Measurements from ENCODE around the gene GPR12.

DNA sequence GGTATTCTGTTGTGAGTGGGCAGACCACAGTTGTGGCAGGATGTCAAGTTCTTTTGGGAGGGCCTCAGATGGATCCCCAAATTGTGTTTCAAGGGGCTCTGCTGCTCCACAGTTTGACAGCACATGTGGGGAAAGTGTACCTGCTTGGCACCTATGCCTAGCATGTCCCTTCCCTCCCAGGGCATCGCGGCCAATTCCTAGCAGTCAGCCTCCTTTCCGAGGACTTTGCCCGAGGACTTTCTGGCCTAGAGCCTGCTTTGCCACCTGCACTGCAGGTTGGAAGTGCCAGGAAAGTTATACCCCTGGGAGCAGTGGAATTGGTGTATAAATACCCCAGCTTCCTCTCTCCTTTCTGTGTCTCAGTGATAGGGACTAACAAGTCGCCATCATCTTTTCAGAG lies 11.9 kb upstream of the GPR12 start:
- TF ChIP-seq, protein P1, sequence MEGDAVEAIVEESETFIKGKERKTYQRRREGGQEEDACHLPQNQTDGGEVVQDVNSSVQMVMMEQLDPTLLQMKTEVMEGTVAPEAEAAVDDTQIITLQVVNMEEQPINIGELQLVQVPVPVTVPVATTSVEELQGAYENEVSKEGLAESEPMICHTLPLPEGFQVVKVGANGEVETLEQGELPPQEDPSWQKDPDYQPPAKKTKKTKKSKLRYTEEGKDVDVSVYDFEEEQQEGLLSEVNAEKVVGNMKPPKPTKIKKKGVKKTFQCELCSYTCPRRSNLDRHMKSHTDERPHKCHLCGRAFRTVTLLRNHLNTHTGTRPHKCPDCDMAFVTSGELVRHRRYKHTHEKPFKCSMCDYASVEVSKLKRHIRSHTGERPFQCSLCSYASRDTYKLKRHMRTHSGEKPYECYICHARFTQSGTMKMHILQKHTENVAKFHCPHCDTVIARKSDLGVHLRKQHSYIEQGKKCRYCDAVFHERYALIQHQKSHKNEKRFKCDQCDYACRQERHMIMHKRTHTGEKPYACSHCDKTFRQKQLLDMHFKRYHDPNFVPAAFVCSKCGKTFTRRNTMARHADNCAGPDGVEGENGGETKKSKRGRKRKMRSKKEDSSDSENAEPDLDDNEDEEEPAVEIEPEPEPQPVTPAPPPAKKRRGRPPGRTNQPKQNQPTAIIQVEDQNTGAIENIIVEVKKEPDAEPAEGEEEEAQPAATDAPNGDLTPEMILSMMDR (IDR thresholded peaks at IDR 0.05), result no peak
- TF ChIP-seq POLR2A (IDR thresholded peaks at IDR 0.05), result no peak

All from adrenal gland (tissue), 5 donors.